ENCODE results near the gene SLC27A2.

DNA sequence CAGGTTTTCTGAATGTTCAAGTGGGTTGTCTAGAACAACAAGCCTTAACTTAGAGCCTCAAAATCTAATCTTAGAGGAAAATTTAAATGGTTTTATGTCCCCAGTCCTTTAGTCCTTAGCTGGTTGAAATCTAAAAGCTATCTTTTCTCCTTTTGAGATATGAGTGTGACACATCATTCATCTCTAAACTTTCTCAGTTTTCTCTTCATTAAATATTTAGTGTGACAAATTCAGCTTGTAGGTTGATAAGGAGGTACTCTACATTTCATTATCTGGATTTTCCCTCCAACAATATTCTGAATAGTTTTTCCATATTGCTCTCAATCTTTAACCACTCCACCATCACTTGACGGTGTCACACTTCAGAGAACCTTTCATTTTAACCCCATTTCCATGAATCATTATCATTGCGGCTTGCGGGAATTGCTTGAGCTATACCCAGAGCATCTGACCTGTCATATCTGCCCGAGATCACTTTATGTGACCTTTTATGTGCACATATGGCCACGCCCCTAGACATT is 46.9 kb upstream of the SLC27A2 start:
- TF ChIP-seq GATA2 (IDR thresholded peaks at IDR 0.05; ENCODE audit: low read depth, low read length) (no peak), GATA3 (IDR thresholded peaks at IDR 0.05; ENCODE audit: low read depth, low read length) (no peak)
